ENCODE results near the gene ARHGAP32. TPM values are rescaled to one million over a fixed set of nuclear protein-coding genes. Genes with fewer than 3 reads are reported as not detected.

ARHGAP32 gene
- total and polyA plus RNA-seq, 11 donors, result 2.1 to 9.5 (median 4.8) TPM

- Histone ChIP-seq H3K27ac (no peak overlapping the region), H3K9me3 (no peaks in the 10 kb centered on the region), H3K4me3 (no peak overlapping the region), H3K4me1 (no peaks in the 10 kb centered on the region), H3K27me3 (no peaks in the 10 kb centered on the region), H3K36me3 (no peaks in the 10 kb centered on the region)
- TF ChIP-seq CTCF (IDR thresholded peaks at IDR 0.05) (no peak), POLR2A (IDR thresholded peaks at IDR 0.05) (no peak)
- intact Hi-C loops (cut with DNase I), result no loop called here
- 92 to 98% (median 94%) methylated on average over 7 of the region's 7 CpGs for WGBS, 4 donors
- no peak for ATAC-seq
- DNase-seq, result no peak
These were observed 257.8 kb downstream of the ARHGAP32 start for GRCh38 chr11:128934351-128934750.

DNA sequence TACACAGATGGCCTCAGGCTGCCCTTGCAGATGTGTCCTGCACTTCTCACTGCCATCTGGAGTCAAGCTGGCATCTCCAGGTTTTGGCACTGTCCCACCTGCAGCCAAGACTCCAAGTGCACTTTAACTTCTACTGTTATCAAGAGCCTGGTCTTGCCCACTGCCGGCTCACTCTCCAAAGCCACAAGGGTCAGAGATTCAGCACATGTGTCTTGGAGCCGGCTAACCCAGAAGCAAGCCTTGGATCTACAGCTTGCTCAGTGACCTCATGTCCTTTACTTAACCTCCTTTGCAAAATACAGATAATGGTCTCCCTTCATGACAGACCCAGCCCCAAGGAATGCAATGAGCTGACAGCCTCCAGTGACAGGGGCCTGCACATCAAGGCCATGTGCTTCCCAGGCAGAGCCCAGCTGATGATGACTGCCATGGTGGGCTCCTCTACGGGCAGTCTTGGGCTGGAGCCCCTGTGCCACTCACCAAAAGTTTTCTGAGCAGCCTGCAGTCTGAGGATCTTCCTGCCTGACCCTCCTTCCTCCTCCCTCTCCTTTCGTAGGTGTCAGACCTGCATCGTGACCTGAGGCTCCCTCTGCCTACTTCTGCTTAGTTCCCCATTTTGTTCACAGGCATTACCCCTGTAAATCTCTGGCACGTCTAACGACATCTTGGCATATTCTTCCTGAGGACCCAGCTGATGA, 258.5 kb downstream of the ARHGAP32 start:
- no peak overlapping the region for H3K4me3 ChIP-seq
- H3K9me3 ChIP-seq, result no peaks in the 10 kb centered on the region
- ATAC-seq (peak in 1 of 4 donors; percentile 18), DNase-seq (no peak)
- TF ChIP-seq POLR2A (IDR thresholded peaks at IDR 0.05) (no peak), CTCF (IDR thresholded peaks at IDR 0.05) (no peak)
- H3K27me3 ChIP-seq, result no peaks in the 10 kb centered on the region
- intact Hi-C loops (cut with DNase I), result no loop called here
- peaks cover 0 to 2% (median 0%) of the 10 kb centered on the region in 12 donors for H3K4me1 ChIP-seq
- H3K36me3 ChIP-seq, result no peaks in the 10 kb centered on the region
- no peak overlapping the region for H3K27ac ChIP-seq
- WGBS, 4 donors, result 79 to 87% (median 85%) methylated on average over 7 of the region's 7 CpGs

DNA sequence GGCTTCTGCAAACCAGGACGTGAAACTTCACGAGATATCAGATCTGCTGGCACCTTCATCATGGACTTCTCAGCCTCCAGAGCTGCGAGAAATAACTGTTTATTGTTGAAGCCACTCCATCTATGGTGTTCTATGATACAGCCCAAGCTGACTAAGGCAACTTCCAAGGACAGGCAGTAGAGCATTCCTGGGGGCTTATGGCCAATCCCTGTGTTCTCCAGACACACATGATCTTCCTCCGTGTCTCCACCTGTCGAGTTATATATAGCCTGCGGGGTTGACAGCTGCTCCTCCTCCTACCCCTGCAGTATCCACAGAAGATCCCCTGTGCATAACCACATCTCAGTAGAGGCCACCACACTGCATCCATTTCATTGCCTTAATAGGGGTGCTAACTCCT, 260.5 kb downstream of the ARHGAP32 start:
- no peaks in the 10 kb centered on the region for H3K9me3 ChIP-seq
- peaks cover 0 to 11% (median 0%) of the 10 kb centered on the region in 12 donors for H3K4me1 ChIP-seq
- no peaks in the 10 kb centered on the region for H3K36me3 ChIP-seq
- no peaks in the 10 kb centered on the region for H3K27me3 ChIP-seq
- TF ChIP-seq CTCF (IDR thresholded peaks at IDR 0.05) (no peak), POLR2A (IDR thresholded peaks at IDR 0.05) (no peak)
- no peak for ATAC-seq
- 72 to 90% (median 81%) methylated on average over 6 of the region's 6 CpGs for WGBS, 4 donors
- no peak overlapping the region for H3K27ac ChIP-seq
- no peak for DNase-seq
- intact Hi-C loops (cut with DNase I), result no loop called here
- no peak overlapping the region for H3K4me3 ChIP-seq

GRCh38 chr11:128931066-128931465, 261.1 kb downstream of the ARHGAP32 start:
- Histone ChIP-seq H3K36me3 (no peaks in the 10 kb centered on the region), H3K4me1 (peaks cover 0 to 11% (median 0%) of the 10 kb centered on the region in 12 donors), H3K27me3 (no peaks in the 10 kb centered on the region), H3K9me3 (no peaks in the 10 kb centered on the region), H3K4me3 (no peak overlapping the region), H3K27ac (no peak overlapping the region)
- 81 to 89% (median 86%) methylated on average over 3 of the region's 3 CpGs for WGBS, 4 donors
- ATAC-seq (no peak), DNase-seq (no peak)
- intact Hi-C loops (cut with DNase I), result no loop called here
- TF ChIP-seq CTCF (IDR thresholded peaks at IDR 0.05), result no peak
- TF ChIP-seq POLR2A (IDR thresholded peaks at IDR 0.05), result no peak

Measured in heart left ventricle (tissue), 16 donors.